Natural killer cell (primary cell): Measurements from ENCODE around the gene ZNF214. TPM values are rescaled to one million over a fixed set of nuclear protein-coding genes. Genes with fewer than 3 reads are reported as not detected.

Experiments
- ATAC-seq, 3 donors: fragments of 150-1000 bp in 2 of 3; fragments of 200-7000 bp in 1 of 3; cut with Tn5 transposase; 1 replicate in 1 of 3; 2 replicates in 2 of 3; pipeline ENCODE4 v1.10.0; 2021; ENCODE audit warnings: mild to moderate bottlenecking in 2 of 3, moderate library complexity in 2 of 3
- DNase-seq, 2 donors: peaks; one replicate each; pipeline versions ENCODE4 v3.0.0 to v3.0.0-alpha.2; 2013 to 2021; ENCODE audit warnings: mixed read lengths in 1 of 2
- H3K27ac ChIP-seq: one replicate; pipeline ENCODE4 v1.5.1; 2013; ENCODE audit warnings: mild to moderate bottlenecking, low read length
- H3K27me3 ChIP-seq: one replicate; pipeline ENCODE4 v1.6.1; 2013; ENCODE audit warnings: low read length; ENCODE audit not compliant: control insufficient read depth, insufficient read depth
- H3K36me3 ChIP-seq: one replicate; pipeline ENCODE4 v1.6.1; 2013; ENCODE audit warnings: low read length; ENCODE audit not compliant: control insufficient read depth, insufficient read depth
- H3K4me1 ChIP-seq: one replicate; pipeline ENCODE4 v1.6.1; 2013; ENCODE audit warnings: low read length; ENCODE audit not compliant: control insufficient read depth, insufficient read depth
- H3K4me3 ChIP-seq: one replicate; pipeline ENCODE4 v1.5.1; 2013; ENCODE audit warnings: low read length
- H3K9me3 ChIP-seq: one replicate; pipeline ENCODE4 v1.6.1; 2013; ENCODE audit warnings: low read length; ENCODE audit not compliant: control insufficient read depth, insufficient read depth
- H3K27ac Mint-ChIP-seq, 2 donors: one replicate each; pipeline ENCODE4 v1.8.0; 2022; ENCODE audit warnings: mild to moderate bottlenecking in 2 of 2, mixed read lengths in 2 of 2, moderate library complexity in 1 of 2
- H3K27me3 Mint-ChIP-seq, 2 donors: one replicate each; pipeline ENCODE4 v1.8.0; 2022; ENCODE audit warnings: low read depth in 2 of 2, mixed read lengths in 2 of 2
- H3K36me3 Mint-ChIP-seq: one replicate; pipeline ENCODE4 v1.8.0; 2022; ENCODE audit warnings: mixed read lengths
- H3K4me1 Mint-ChIP-seq, 2 donors: one replicate each; pipeline ENCODE4 v1.8.0; 2022; ENCODE audit warnings: mixed read lengths in 2 of 2
- H3K4me3 Mint-ChIP-seq: one replicate; pipeline ENCODE4 v1.8.0; 2022; ENCODE audit warnings: mild to moderate bottlenecking, moderate library complexity, mixed read lengths
- H3K9me3 Mint-ChIP-seq, 2 donors: one replicate each; pipeline ENCODE4 v1.8.0; 2022; ENCODE audit warnings: mixed read lengths in 2 of 2
- WGBS: methylation state at CpG from one replicate; pipeline ENCODE4 v1.1.7; 2013; ENCODE audit warnings: missing lambda C conversion rate; ENCODE audit not compliant: insufficient coverage; 5-methylcytosine and 5-hydroxymethylcytosine counted together
- intact Hi-C: fragments of 100-400 bp; cut with micrococcal nuclease; formaldehyde crosslinking; loops from one replicate; pipeline ENCODE4 v1.14.2; 2022
- total RNA-seq, 4 donors: library from RNA; stranded (reverse); fragments of 120-200 nt in 1 of 4; gene quantifications; one replicate each; pipeline versions ENCODE4 v1.2.3 to v1.2.4, GENCODE V29; 2013 to 2022
- TF ChIP-seq, protein P1 (sequence below): fragments of 200-600 bp; IDR thresholded peaks from one replicate; pipeline ENCODE4 v1.8.0; 2022; ENCODE audit warnings: antibody characterized with exemption

The ZNF214 gene
- total RNA-seq, result not detected
- total RNA-seq (2013), result not detected

DNA sequence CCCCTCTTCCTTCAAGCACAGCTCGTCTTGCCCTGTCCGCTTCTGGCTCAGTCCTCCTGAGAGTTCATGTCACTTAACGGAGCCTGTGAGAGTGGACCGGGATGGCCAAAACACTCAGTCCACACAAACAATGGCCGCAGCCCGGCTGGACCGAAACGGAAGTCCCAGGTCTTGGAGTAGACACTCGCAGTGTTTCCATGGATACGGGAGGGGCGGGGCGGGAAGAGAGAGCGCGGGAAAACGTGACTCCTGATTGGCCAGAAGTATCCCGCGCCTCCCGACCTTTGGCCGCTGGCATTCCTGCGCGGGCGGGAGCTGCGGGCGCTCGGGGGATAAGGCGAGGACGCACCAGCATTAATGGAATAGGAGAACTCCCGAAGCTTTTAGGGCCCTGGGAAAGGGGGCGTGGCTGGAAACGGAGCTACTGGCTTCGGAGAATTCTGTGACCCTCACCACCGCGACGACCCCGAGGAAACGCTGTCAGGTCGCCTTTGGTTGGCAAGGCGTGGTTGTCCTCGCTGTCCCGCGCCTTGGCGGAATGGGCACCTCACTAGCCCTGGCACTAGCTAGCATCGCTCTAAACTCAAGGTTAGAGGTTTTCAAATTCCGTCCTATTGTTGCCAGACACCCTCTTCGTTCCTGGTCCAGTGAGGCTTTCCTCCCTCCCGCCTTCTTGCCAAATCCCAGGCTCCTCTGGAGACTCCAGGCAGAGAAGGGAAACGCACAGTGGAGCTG lies at the start of gene ZNF214, which contains the start of gene NLRP14:
TSS of gene ZNF214 (minus strand) at position 164 of the 735 bp plus-strand sequence. CDS start 17,511 bp downstream, outside the sequence.
TSS of gene NLRP14 (plus strand) at position 297 of the 735 bp plus-strand sequence. CDS start 18,108 bp downstream, outside the sequence.
- no peak within 1 kb of the TSS for H3K27ac Mint-ChIP-seq
- Histone ChIP-seq H3K36me3 (no peaks in the 10 kb centered on the region), H3K27ac (no peak within 1 kb of the TSS), H3K27me3 (peaks cover 8% of the 10 kb centered on the region), H3K4me3 (no peak within 1 kb of the TSS), H3K4me1 (no peaks in the 10 kb centered on the region), H3K9me3 (no peaks in the 10 kb centered on the region)
- H3K4me1 Mint-ChIP-seq, result peaks cover 0 to 5% of the 10 kb centered on the region in 2 donors
- no peak within 1 kb of the TSS for H3K4me3 Mint-ChIP-seq
- no peaks in the 10 kb centered on the region for H3K36me3 Mint-ChIP-seq
- WGBS, result 5% methylated on average over 47 of the region's 47 CpGs
- no peak for DNase-seq
- H3K9me3 Mint-ChIP-seq, result no peaks in the 10 kb centered on the region
- intact Hi-C loops, result no loop called here
- no peak for ATAC-seq
- H3K27me3 Mint-ChIP-seq, result peaks cover 25 to 27% of the 10 kb centered on the region in 2 donors
- TF ChIP-seq, protein P1, sequence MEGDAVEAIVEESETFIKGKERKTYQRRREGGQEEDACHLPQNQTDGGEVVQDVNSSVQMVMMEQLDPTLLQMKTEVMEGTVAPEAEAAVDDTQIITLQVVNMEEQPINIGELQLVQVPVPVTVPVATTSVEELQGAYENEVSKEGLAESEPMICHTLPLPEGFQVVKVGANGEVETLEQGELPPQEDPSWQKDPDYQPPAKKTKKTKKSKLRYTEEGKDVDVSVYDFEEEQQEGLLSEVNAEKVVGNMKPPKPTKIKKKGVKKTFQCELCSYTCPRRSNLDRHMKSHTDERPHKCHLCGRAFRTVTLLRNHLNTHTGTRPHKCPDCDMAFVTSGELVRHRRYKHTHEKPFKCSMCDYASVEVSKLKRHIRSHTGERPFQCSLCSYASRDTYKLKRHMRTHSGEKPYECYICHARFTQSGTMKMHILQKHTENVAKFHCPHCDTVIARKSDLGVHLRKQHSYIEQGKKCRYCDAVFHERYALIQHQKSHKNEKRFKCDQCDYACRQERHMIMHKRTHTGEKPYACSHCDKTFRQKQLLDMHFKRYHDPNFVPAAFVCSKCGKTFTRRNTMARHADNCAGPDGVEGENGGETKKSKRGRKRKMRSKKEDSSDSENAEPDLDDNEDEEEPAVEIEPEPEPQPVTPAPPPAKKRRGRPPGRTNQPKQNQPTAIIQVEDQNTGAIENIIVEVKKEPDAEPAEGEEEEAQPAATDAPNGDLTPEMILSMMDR, result no peak

- TF ChIP-seq, protein P1, result no peak
- DNase-seq, result no peak
- ATAC-seq, result no peak
- intact Hi-C loops, result no loop called here
- H3K4me3 ChIP-seq, result no peak overlapping the region
- H3K36me3 ChIP-seq, result no peaks in the 10 kb centered on the region
- Mint-ChIP-seq H3K36me3 (no peaks in the 10 kb centered on the region), H3K9me3 (peaks cover 0 to 4% of the 10 kb centered on the region in 2 donors), H3K4me3 (no peak overlapping the region), H3K4me1 (no peaks in the 10 kb centered on the region), H3K27ac (no peak overlapping the region), H3K27me3 (peaks cover 0 to 9% of the 10 kb centered on the region in 2 donors)
- no CpG with 5 or more reads among the region's 2 CpGs for WGBS
- H3K9me3 ChIP-seq, result no peaks in the 10 kb centered on the region
- H3K27me3 ChIP-seq, result no peaks in the 10 kb centered on the region
- H3K27ac ChIP-seq, result no peak overlapping the region
- H3K4me1 ChIP-seq, result no peaks in the 10 kb centered on the region
These were observed 42.4 kb upstream of the ZNF214 start for GRCh38 chr11:7062534-7062933.

- H3K36me3 ChIP-seq, result no peaks in the 10 kb centered on the region
- H3K4me3 Mint-ChIP-seq, result no peak overlapping the region
- peaks cover 0 to 10% of the 10 kb centered on the region in 2 donors for H3K27me3 Mint-ChIP-seq
- no peak overlapping the region for H3K27ac ChIP-seq
- H3K9me3 Mint-ChIP-seq, result peaks cover 0 to 2% of the 10 kb centered on the region in 2 donors
- no peaks in the 10 kb centered on the region for H3K4me1 ChIP-seq
- 90% methylated on average over 1 of the region's 1 CpG for WGBS
- H3K27ac Mint-ChIP-seq, result no peak overlapping the region
- DNase-seq (no peak), ATAC-seq (no peak)
- no peak overlapping the region for H3K4me3 ChIP-seq
- intact Hi-C loops, result no loop called here
- H3K4me1 Mint-ChIP-seq, result no peaks in the 10 kb centered on the region
- H3K27me3 ChIP-seq, result no peaks in the 10 kb centered on the region
- no peaks in the 10 kb centered on the region for H3K36me3 Mint-ChIP-seq
- no peaks in the 10 kb centered on the region for H3K9me3 ChIP-seq
- TF ChIP-seq, protein P1, result no peak
These were observed 40.7 kb upstream of the ZNF214 start for GRCh38 chr11:7060868-7061267.
